Gastroesophageal sphincter (tissue), 3 donors: Measurements from ENCODE around the gene BSX.

Experiments used
- POLR2A ChIP-seq, 2 donors: fragments of 450-650 bp; IDR thresholded peaks; one replicate each; pipeline ENCODE4 v1.6.1; 2017; ENCODE audit warnings: antibody characterized with exemption in 2 of 2, mild to moderate bottlenecking in 2 of 2, moderate library complexity in 1 of 2
- POLR2AphosphoS5 ChIP-seq: sonication (generic); formaldehyde crosslinking; IDR thresholded peaks from one replicate; pipeline ENCODE4 v1.6.1; 2017; ENCODE audit warnings: antibody characterized with exemption
- TF ChIP-seq, protein P1 (sequence below), 4 experiments: fragments of 200-600 bp in 2 of 4; fragments of 450-650 bp in 2 of 4; sonication (generic) in 1 of 4; IDR thresholded peaks; one replicate each; pipeline ENCODE4 v1.5.1; 2017 to 2019; ENCODE audit warnings: antibody characterized with exemption in 4 of 4, mild to moderate bottlenecking in 2 of 4, moderate library complexity in 2 of 4

- TF ChIP-seq, protein P1, sequence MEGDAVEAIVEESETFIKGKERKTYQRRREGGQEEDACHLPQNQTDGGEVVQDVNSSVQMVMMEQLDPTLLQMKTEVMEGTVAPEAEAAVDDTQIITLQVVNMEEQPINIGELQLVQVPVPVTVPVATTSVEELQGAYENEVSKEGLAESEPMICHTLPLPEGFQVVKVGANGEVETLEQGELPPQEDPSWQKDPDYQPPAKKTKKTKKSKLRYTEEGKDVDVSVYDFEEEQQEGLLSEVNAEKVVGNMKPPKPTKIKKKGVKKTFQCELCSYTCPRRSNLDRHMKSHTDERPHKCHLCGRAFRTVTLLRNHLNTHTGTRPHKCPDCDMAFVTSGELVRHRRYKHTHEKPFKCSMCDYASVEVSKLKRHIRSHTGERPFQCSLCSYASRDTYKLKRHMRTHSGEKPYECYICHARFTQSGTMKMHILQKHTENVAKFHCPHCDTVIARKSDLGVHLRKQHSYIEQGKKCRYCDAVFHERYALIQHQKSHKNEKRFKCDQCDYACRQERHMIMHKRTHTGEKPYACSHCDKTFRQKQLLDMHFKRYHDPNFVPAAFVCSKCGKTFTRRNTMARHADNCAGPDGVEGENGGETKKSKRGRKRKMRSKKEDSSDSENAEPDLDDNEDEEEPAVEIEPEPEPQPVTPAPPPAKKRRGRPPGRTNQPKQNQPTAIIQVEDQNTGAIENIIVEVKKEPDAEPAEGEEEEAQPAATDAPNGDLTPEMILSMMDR (IDR thresholded peaks at IDR 0.05) = peak in 2 of 4 experiments; percentile 21 to 48
- TF ChIP-seq POLR2AphosphoS5 (no peak), POLR2A (IDR thresholded peaks at IDR 0.05) (no peak)
Measured at GRCh38 chr11:123020968-123021367, 39.3 kb upstream of the BSX start.
